ENCODE results near the gene SLC2A1.

DNA sequence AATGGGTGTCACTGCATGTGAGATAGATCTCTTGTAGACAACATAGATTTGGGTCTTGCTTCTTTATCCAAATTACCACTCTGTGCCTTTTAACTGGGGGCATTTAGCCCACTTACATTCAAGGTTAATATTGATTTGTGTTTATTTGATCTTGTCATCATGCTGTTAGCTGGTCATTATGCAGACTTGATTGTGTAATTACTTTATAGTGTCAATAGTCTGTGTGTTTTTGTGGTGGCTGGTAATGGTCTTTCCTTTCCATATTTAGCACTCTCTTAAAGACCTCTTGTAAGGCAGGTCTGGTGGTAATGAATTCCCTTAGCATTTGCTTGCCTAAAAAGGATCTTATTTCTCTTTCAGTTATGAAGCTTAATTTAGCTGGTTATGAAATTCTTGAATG, 82.7 kb downstream of the SLC2A1 start:
- TF ChIP-seq, protein P1, sequence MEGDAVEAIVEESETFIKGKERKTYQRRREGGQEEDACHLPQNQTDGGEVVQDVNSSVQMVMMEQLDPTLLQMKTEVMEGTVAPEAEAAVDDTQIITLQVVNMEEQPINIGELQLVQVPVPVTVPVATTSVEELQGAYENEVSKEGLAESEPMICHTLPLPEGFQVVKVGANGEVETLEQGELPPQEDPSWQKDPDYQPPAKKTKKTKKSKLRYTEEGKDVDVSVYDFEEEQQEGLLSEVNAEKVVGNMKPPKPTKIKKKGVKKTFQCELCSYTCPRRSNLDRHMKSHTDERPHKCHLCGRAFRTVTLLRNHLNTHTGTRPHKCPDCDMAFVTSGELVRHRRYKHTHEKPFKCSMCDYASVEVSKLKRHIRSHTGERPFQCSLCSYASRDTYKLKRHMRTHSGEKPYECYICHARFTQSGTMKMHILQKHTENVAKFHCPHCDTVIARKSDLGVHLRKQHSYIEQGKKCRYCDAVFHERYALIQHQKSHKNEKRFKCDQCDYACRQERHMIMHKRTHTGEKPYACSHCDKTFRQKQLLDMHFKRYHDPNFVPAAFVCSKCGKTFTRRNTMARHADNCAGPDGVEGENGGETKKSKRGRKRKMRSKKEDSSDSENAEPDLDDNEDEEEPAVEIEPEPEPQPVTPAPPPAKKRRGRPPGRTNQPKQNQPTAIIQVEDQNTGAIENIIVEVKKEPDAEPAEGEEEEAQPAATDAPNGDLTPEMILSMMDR (IDR thresholded peaks at IDR 0.05): no peak
- TF ChIP-seq POLR2AphosphoS5 (IDR thresholded peaks at IDR 0.05) (no peak), POLR2A (IDR thresholded peaks at IDR 0.05) (no peak)
